GM23338 (cell line): Measurements from ENCODE around the gene PAXX. TPM values are rescaled to one million over a fixed set of nuclear protein-coding genes. Genes with fewer than 3 reads are reported as not detected.
A peak's percentile ranks its signal among the peaks of the same experiment; 100 is the strongest.

Source experiments
- ATAC-seq: fragments of 200-7000 bp; cut with Tn5 transposase; 3 replicates; pipeline ENCODE4 v1.9.1; 2020
- DNase-seq: peaks from one replicate; pipeline ENCODE4 v3.0.0-alpha.2; 2015; ENCODE audit warnings: low spot score
- H2AFZ ChIP-seq: fragments of 200-600 bp; sonication (generic); 2 replicates; pipeline ENCODE4 v1.8.0; 2016; ENCODE audit warnings: antibody characterized with exemption, mild to moderate bottlenecking, moderate library complexity
- H3F3A ChIP-seq: fragments of 200-600 bp; sonication (generic); replicated peaks from 2 replicates; pipeline ENCODE4 v1.8.0; 2017; ENCODE audit warnings: antibody characterized with exemption, mixed run types, low read depth
- H3K27ac ChIP-seq: fragments of 200-600 bp; sonication (generic); 2 replicates; pipeline ENCODE4 v1.6.1; 2016; ENCODE audit warnings: low read depth
- H3K27me3 ChIP-seq: fragments of 200-600 bp; sonication (generic); 2 replicates; pipeline ENCODE4 v1.8.0; 2016; ENCODE audit warnings: mild to moderate bottlenecking, mixed run types, moderate library complexity; ENCODE audit not compliant: insufficient read depth
- H3K36me3 ChIP-seq: fragments of 200-600 bp; sonication (generic); 2 replicates; pipeline ENCODE4 v1.8.0; 2016; ENCODE audit warnings: mild to moderate bottlenecking; ENCODE audit not compliant: insufficient read depth
- H3K4me1 ChIP-seq: fragments of 200-600 bp; sonication (generic); 2 replicates; pipeline ENCODE4 v1.8.0; 2016; ENCODE audit warnings: mild to moderate bottlenecking, moderate library complexity; ENCODE audit not compliant: insufficient read depth
- H3K4me2 ChIP-seq: fragments of 200-600 bp; sonication (generic); 2 replicates; pipeline ENCODE4 v1.7.1; 2017; ENCODE audit warnings: mixed run types
- H3K4me3 ChIP-seq: fragments of 200-600 bp; sonication (generic); 2 replicates; pipeline ENCODE4 v1.6.1; 2016; ENCODE audit warnings: mixed run types
- H3K79me2 ChIP-seq: fragments of 200-600 bp; sonication (generic); replicated peaks from 2 replicates; pipeline ENCODE4 v1.8.0; 2017; ENCODE audit warnings: mild to moderate bottlenecking; ENCODE audit not compliant: insufficient read depth
- H3K9me2 ChIP-seq: fragments of 200-600 bp; sonication (generic); 2 replicates; pipeline ENCODE4 v1.8.0; 2017; ENCODE audit not compliant: insufficient read depth
- H4K20me1 ChIP-seq: fragments of 200-600 bp; sonication (generic); replicated peaks from 2 replicates; pipeline ENCODE4 v1.8.0; 2017; ENCODE audit warnings: mild to moderate bottlenecking; ENCODE audit not compliant: insufficient read depth
- H3K27ac Mint-ChIP-seq: 2 replicates; pipeline ENCODE4 v1.8.0; 2020; ENCODE audit warnings: inconsistent platforms, mild to moderate bottlenecking, moderate library complexity, mixed read lengths
- H3K27me3 Mint-ChIP-seq: 3 replicates; pipeline ENCODE4 v1.8.0; 2022; ENCODE audit warnings: low read depth, mild to moderate bottlenecking, moderate library complexity, mixed read lengths, inconsistent platforms; ENCODE audit not compliant: insufficient read depth, poor library complexity
- H3K36me3 Mint-ChIP-seq: 3 replicates; pipeline ENCODE4 v1.8.0; 2021; ENCODE audit warnings: low read depth, mild to moderate bottlenecking, inconsistent platforms, moderate library complexity, mixed read lengths
- H3K4me1 Mint-ChIP-seq: 3 replicates; pipeline ENCODE4 v1.8.0; 2020; ENCODE audit warnings: mild to moderate bottlenecking, inconsistent platforms, mixed read lengths
- H3K4me3 Mint-ChIP-seq: 3 replicates; pipeline ENCODE4 v1.8.0; 2021; ENCODE audit warnings: moderate library complexity, mild to moderate bottlenecking, inconsistent platforms, mixed read lengths
- H3K9me3 Mint-ChIP-seq: 3 replicates; pipeline ENCODE4 v1.8.0; 2020; ENCODE audit warnings: moderate library complexity, mild to moderate bottlenecking, inconsistent platforms, mixed read lengths
- CREB1 ChIP-seq: fragments of 250-450 bp; sonication (Bioruptor Pico); IDR thresholded peaks from 2 replicates; pipeline ENCODE4 v1.5.0; 2020; ENCODE audit warnings: low read depth, mild to moderate bottlenecking, moderate library complexity
- CTCF ChIP-seq, 2 experiments: fragments of 200-600 bp in 1 of 2; sonication (generic) in 1 of 2; conservative IDR thresholded peaks; 2 replicates each; pipeline versions ENCODE4 v1.5.1 to v1.6.1; 2016 to 2017; ENCODE audit warnings: antibody characterized with exemption in 2 of 2, low read depth in 2 of 2, mild to moderate bottlenecking in 2 of 2, moderate library complexity in 1 of 2
- ETS1 ChIP-seq: IDR thresholded peaks from 2 replicates; pipeline ENCODE4 v1.6.1; 2016; ENCODE audit warnings: antibody characterized with exemption
- EZH2 ChIP-seq: fragments of 200-600 bp; sonication (generic); IDR thresholded peaks from one replicate; pipeline ENCODE4 v1.8.0; 2017; ENCODE audit warnings: antibody characterized with exemption, mild to moderate bottlenecking, low read depth; ENCODE audit not compliant: unreplicated experiment
- EZH2phosphoT487 ChIP-seq: fragments of 200-600 bp; sonication (generic); IDR thresholded peaks from one replicate; pipeline ENCODE4 v1.8.1; 2018; ENCODE audit warnings: antibody characterized with exemption; ENCODE audit not compliant: unreplicated experiment
- POLR2AphosphoS5 ChIP-seq: IDR thresholded peaks from 2 replicates; pipeline ENCODE4 v1.6.1; 2016; ENCODE audit warnings: antibody characterized with exemption, low read depth
- REST ChIP-seq: IDR thresholded peaks from one replicate; pipeline ENCODE4 v1.6.1; 2018; ENCODE audit warnings: antibody characterized with exemption; ENCODE audit not compliant: unreplicated experiment
- STAT1 ChIP-seq: IDR thresholded peaks from one replicate; pipeline ENCODE4 v1.6.1; 2016; ENCODE audit warnings: antibody characterized with exemption; ENCODE audit not compliant: unreplicated experiment
- ZNF114 ChIP-seq: fragments of 250-450 bp; sonication (Bioruptor Pico); IDR thresholded peaks from 2 replicates; pipeline ENCODE4 v1.5.0; 2020; ENCODE audit warnings: mild to moderate bottlenecking, moderate library complexity
- polyA plus RNA-seq: library from polyadenylated mRNA; unstranded; fragments of >200 nt; fragmentation: Nextera tagmentation; extraction: Ambion mirVana; gene quantifications from 2 replicates; pipeline ENCODE4 v1.2.1, GENCODE V29; 2016
- total RNA-seq: library from RNA; depleted of rRNA; stranded (reverse); fragments of >200 nt; shearing (Covaris generic); gene quantifications from 2 replicates; pipeline ENCODE4 v1.2.3, GENCODE V29; 2014

Gene PAXX
- total and polyA plus RNA-seq, 2 experiments from 2014 or later, result 71.5 to 86.0 TPM

- Histone ChIP-seq H3K27ac (no peak overlapping the region), H4K20me1 (no peaks in the 10 kb centered on the region), H3K36me3 (no peaks in the 10 kb centered on the region), H2AFZ (no peak overlapping the region), H3K4me3 (no peak overlapping the region), H3K79me2 (no peaks in the 10 kb centered on the region), H3F3A (no peaks in the 10 kb centered on the region), H3K27me3 (no peaks in the 10 kb centered on the region), H3K4me2 (no peak overlapping the region), H3K4me1 (peaks cover 9% of the 10 kb centered on the region), H3K9me2 (no peaks in the 10 kb centered on the region)
- H3K27ac Mint-ChIP-seq, result 0 out of 2 replicates have a peak overlapping the region, but pooled peaks have one; percentile 67
- H3K4me3 Mint-ChIP-seq, result no peak overlapping the region
- DNase-seq (no peak), ATAC-seq (no peak)
- H3K36me3 Mint-ChIP-seq, result no peaks in the 10 kb centered on the region
- H3K27me3 Mint-ChIP-seq, result peaks cover 7% of the 10 kb centered on the region
- peaks cover 9% of the 10 kb centered on the region for H3K4me1 Mint-ChIP-seq
- TF ChIP-seq ZNF114 (CRISPR knock-in tag) (no peak), EZH2phosphoT487 (no peak), REST (no peak)
- no peaks in the 10 kb centered on the region; the same call in 2 of the 3 replicates for H3K9me3 Mint-ChIP-seq
These were observed 28.9 kb upstream of the PAXX start for GRCh38 chr9:136963341-136963740.

GRCh38 chr9:136963751-136964150 lies 28.5 kb upstream of the PAXX start:
- Mint-ChIP-seq H3K4me3 (no peak overlapping the region), H3K27ac (no peak overlapping the region), H3K27me3 (peaks cover 5% of the 10 kb centered on the region), H3K9me3 (no peaks in the 10 kb centered on the region; the same call in 2 of the 3 replicates), H3K36me3 (no peaks in the 10 kb centered on the region), H3K4me1 (peaks cover 9% of the 10 kb centered on the region)
- TF ChIP-seq STAT1, result no peak
- no peaks in the 10 kb centered on the region for H3K79me2 ChIP-seq
- H3K27me3 ChIP-seq, result no peaks in the 10 kb centered on the region
- no peaks in the 10 kb centered on the region for H3K36me3 ChIP-seq
- H3K4me3 ChIP-seq, result no peak overlapping the region
- ATAC-seq (no peak), DNase-seq (no peak)
- H3K4me1 ChIP-seq, result peaks cover 9% of the 10 kb centered on the region
- no peak overlapping the region for H3K27ac ChIP-seq
- H3K9me2 ChIP-seq, result no peaks in the 10 kb centered on the region
- no peak overlapping the region for H3K4me2 ChIP-seq
- H4K20me1 ChIP-seq, result no peaks in the 10 kb centered on the region
- no peaks in the 10 kb centered on the region for H3F3A ChIP-seq
- no peak overlapping the region for H2AFZ ChIP-seq

GRCh38 chr9:136964171-136964689 lies 28.0 kb upstream of the PAXX start:
- ATAC-seq, result no peak; the same call in 2 of the 3 replicates

More at GRCh38 chr9:136964171-136964689, 28.0 kb upstream of the PAXX start:
- Histone ChIP-seq H3K27ac (no peak overlapping the region), H3K4me2 (no peak overlapping the region), H3K27me3 (no peaks in the 10 kb centered on the region), H4K20me1 (no peaks in the 10 kb centered on the region), H3F3A (no peaks in the 10 kb centered on the region), H3K4me3 (no peak overlapping the region), H3K4me1 (peaks cover 9% of the 10 kb centered on the region), H3K36me3 (no peaks in the 10 kb centered on the region), H3K9me2 (no peaks in the 10 kb centered on the region), H3K79me2 (no peaks in the 10 kb centered on the region), H2AFZ (no peak overlapping the region)
- Mint-ChIP-seq H3K4me1 (peaks cover 9% of the 10 kb centered on the region), H3K27me3 (peaks cover 4% of the 10 kb centered on the region), H3K4me3 (no peak overlapping the region), H3K9me3 (no peaks in the 10 kb centered on the region; the same call in 2 of the 3 replicates), H3K36me3 (no peaks in the 10 kb centered on the region), H3K27ac (no peak overlapping the region)
- peak; percentile 29 for TF ChIP-seq REST
- TF ChIP-seq CTCF (conservative IDR thresholded peaks at IDR 0.05; ENCODE audit: low read depth in 2 of 2), result no peak
- TF ChIP-seq ETS1, result no peak
- TF ChIP-seq CREB1 (CRISPR knock-in tag), result no peak
- no peak for TF ChIP-seq STAT1
- TF ChIP-seq EZH2, result no peak
- no peak for TF ChIP-seq POLR2AphosphoS5
- DNase-seq, result no peak
